ENCODE results near the gene TBC1D16. TPM values are rescaled to one million over a fixed set of nuclear protein-coding genes. Genes with fewer than 3 reads are reported as not detected.

Gene TBC1D16
- total RNA-seq, 2 experiments from 2014 or later = 0.38 to 0.74 TPM

- intact Hi-C loops (cut with micrococcal nuclease; ENCODE audit: unreplicated experiment) = no loop called here
- CTCF ChIA-PET (ENCODE audit: unreplicated experiment) = no interaction called here
- Histone ChIP-seq H3K4me3 (ENCODE audit: low read depth, low read length, poor library complexity, severe bottlenecking) (no peak overlapping the region), H3K4me1 (ENCODE audit: insufficient read depth, low read length, poor library complexity, severe bottlenecking) (no peaks in the 10 kb centered on the region), H3K79me2 (ENCODE audit: insufficient read depth, low read depth, low read length) (no peaks in the 10 kb centered on the region), H3K9me3 (ENCODE audit: low read length) (no peaks in the 10 kb centered on the region), H3K27ac (ENCODE audit: low read depth, low read length, poor library complexity, severe bottlenecking) (no peak overlapping the region), H3K4me2 (ENCODE audit: low read length) (no peak overlapping the region), H3K9me2 (ENCODE audit: insufficient read depth, low read length) (no peaks in the 10 kb centered on the region), H4K20me1 (ENCODE audit: insufficient read depth, low read length) (no peaks in the 10 kb centered on the region), H2AFZ (ENCODE audit: low read length) (no peak overlapping the region), H3K36me3 (ENCODE audit: insufficient read depth, low read length) (no peaks in the 10 kb centered on the region)
- no TSS peak for BruUV-seq (replicated peaks)
- no peak for DNase-seq (ENCODE audit: low spot score)
- POLR2A ChIA-PET = interaction anchor here (0.5 to 0.6 kb wide), 2 partner anchors 22 to 133 kb away, joined by 3 read pairs; no protein-coding TSS in a partner anchor
- TF ChIP-seq EZH2phosphoT487 (IDR thresholded peaks at IDR 0.05; ENCODE audit: borderline replicate concordance, low read depth, low read length) (no peak), CTCF (conservative IDR thresholded peaks at IDR 0.05; ENCODE audit: low read length) (no peak)
Measured at GRCh38 chr17:79984877-79985276, 50.8 kb downstream of the TBC1D16 start.

- H3K4me1 ChIP-seq (ENCODE audit: insufficient read depth, low read length, poor library complexity, severe bottlenecking) = no peaks in the 10 kb centered on the region
- intact Hi-C loops (cut with micrococcal nuclease; ENCODE audit: unreplicated experiment) = no loop called here
- TF ChIP-seq EZH2phosphoT487 (IDR thresholded peaks at IDR 0.05; ENCODE audit: borderline replicate concordance, low read depth, low read length) (no peak), CTCF (conservative IDR thresholded peaks at IDR 0.05; ENCODE audit: low read length) (no peak)
- ChIA-PET POLR2A (interaction anchor here (0.6 kb wide), 1 partner anchor 22 kb away, joined by 3 read pairs; no protein-coding TSS in a partner anchor), CTCF (ENCODE audit: unreplicated experiment) (interaction anchor here (0.8 kb wide), 1 partner anchor 145 kb away, joined by 4 read pairs; the partner anchor contains the start of gene CBX4)
- H3K4me2 ChIP-seq (ENCODE audit: low read length) = no peak overlapping the region
- DNase-seq (ENCODE audit: low spot score) = no peak
- BruUV-seq (replicated peaks) = no TSS peak
- H4K20me1 ChIP-seq (ENCODE audit: insufficient read depth, low read length) = no peaks in the 10 kb centered on the region
- no peak overlapping the region for H3K27ac ChIP-seq (ENCODE audit: low read depth, low read length, poor library complexity, severe bottlenecking)
- no peak overlapping the region for H3K4me3 ChIP-seq (ENCODE audit: low read depth, low read length, poor library complexity, severe bottlenecking)
- no peaks in the 10 kb centered on the region for H3K9me3 ChIP-seq (ENCODE audit: low read length)
- H3K79me2 ChIP-seq (ENCODE audit: insufficient read depth, low read depth, low read length) = no peaks in the 10 kb centered on the region
- no peaks in the 10 kb centered on the region for H3K9me2 ChIP-seq (ENCODE audit: insufficient read depth, low read length)
- no peak overlapping the region for H2AFZ ChIP-seq (ENCODE audit: low read length)
- no peaks in the 10 kb centered on the region for H3K36me3 ChIP-seq (ENCODE audit: insufficient read depth, low read length)
Measured at GRCh38 chr17:79984045-79984840, 51.4 kb downstream of the TBC1D16 start.

GRCh38 chr17:79983456-79983855 lies 52.2 kb downstream of the TBC1D16 start:
- no peak overlapping the region for H3K27ac ChIP-seq (ENCODE audit: low read depth, low read length, poor library complexity, severe bottlenecking)
- intact Hi-C loops (cut with micrococcal nuclease; ENCODE audit: unreplicated experiment) = no loop called here
- no peak for DNase-seq (ENCODE audit: low spot score)
- ChIA-PET POLR2A (no interaction called here), CTCF (ENCODE audit: unreplicated experiment) (interaction anchor here (0.8 kb wide), 1 partner anchor 144 kb away, joined by 4 read pairs; the partner anchor contains the start of gene CBX4)
- TF ChIP-seq CTCF (conservative IDR thresholded peaks at IDR 0.05; ENCODE audit: low read length) (no peak), EZH2phosphoT487 (IDR thresholded peaks at IDR 0.05; ENCODE audit: borderline replicate concordance, low read depth, low read length) (no peak)
- no peaks in the 10 kb centered on the region for H3K36me3 ChIP-seq (ENCODE audit: insufficient read depth, low read length)
- no peak overlapping the region for H3K4me2 ChIP-seq (ENCODE audit: low read length)
- no peaks in the 10 kb centered on the region for H4K20me1 ChIP-seq (ENCODE audit: insufficient read depth, low read length)
- no peaks in the 10 kb centered on the region for H3K79me2 ChIP-seq (ENCODE audit: insufficient read depth, low read depth, low read length)
- no TSS peak for BruUV-seq (replicated peaks)
- H3K9me2 ChIP-seq (ENCODE audit: insufficient read depth, low read length) = no peaks in the 10 kb centered on the region
- H2AFZ ChIP-seq (ENCODE audit: low read length) = no peak overlapping the region
- no peaks in the 10 kb centered on the region for H3K9me3 ChIP-seq (ENCODE audit: low read length)
- H3K4me3 ChIP-seq (ENCODE audit: low read depth, low read length, poor library complexity, severe bottlenecking) = no peak overlapping the region
- no peaks in the 10 kb centered on the region for H3K4me1 ChIP-seq (ENCODE audit: insufficient read depth, low read length, poor library complexity, severe bottlenecking)

Data from OCI-LY7 (cell line).